ENCODE results near the gene EMP2. TPM values are rescaled to one million over a fixed set of nuclear protein-coding genes. Genes with fewer than 3 reads are reported as not detected.

Gene EMP2
- total RNA-seq, 1 donor from 2014 or later, result 8.6 TPM

DNA sequence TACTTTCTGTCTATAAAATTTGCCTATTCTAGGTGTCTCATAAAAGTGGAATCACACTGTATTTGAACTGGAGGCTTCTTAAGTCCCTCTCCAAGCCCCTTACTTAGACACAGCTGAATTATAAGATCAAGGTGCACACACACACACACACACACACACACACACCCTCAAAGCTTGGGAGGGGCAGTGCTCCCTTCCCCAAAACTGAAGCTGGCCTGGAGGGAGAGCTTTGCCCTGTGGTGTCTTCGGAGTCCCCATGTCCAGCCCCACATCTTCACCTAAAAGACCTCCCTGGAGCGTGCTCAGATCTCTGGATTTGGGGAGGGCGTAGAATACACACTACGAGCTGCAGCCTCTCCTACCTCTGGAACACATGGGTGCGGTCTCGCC, 828 bp downstream of the EMP2 start:
- Mint-ChIP-seq H3K36me3 (ENCODE audit: low read depth, unreplicated experiment) (no peaks in the 10 kb centered on the region), H3K27ac (ENCODE audit: unreplicated experiment) (no peak overlapping the region), H3K4me1 (ENCODE audit: unreplicated experiment) (peaks cover 9% of the 10 kb centered on the region), H3K9me3 (ENCODE audit: unreplicated experiment) (no peaks in the 10 kb centered on the region), H3K4me3 (ENCODE audit: unreplicated experiment) (peak overlapping the region; percentile 62), H3K27me3 (ENCODE audit: unreplicated experiment) (peaks cover 5% of the 10 kb centered on the region)
- TF ChIP-seq, protein P1, sequence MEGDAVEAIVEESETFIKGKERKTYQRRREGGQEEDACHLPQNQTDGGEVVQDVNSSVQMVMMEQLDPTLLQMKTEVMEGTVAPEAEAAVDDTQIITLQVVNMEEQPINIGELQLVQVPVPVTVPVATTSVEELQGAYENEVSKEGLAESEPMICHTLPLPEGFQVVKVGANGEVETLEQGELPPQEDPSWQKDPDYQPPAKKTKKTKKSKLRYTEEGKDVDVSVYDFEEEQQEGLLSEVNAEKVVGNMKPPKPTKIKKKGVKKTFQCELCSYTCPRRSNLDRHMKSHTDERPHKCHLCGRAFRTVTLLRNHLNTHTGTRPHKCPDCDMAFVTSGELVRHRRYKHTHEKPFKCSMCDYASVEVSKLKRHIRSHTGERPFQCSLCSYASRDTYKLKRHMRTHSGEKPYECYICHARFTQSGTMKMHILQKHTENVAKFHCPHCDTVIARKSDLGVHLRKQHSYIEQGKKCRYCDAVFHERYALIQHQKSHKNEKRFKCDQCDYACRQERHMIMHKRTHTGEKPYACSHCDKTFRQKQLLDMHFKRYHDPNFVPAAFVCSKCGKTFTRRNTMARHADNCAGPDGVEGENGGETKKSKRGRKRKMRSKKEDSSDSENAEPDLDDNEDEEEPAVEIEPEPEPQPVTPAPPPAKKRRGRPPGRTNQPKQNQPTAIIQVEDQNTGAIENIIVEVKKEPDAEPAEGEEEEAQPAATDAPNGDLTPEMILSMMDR (IDR thresholded peaks at IDR 0.05; ENCODE audit: unreplicated experiment), result no peak
- no peak for DNase-seq (ENCODE audit: low spot score)

DNA sequence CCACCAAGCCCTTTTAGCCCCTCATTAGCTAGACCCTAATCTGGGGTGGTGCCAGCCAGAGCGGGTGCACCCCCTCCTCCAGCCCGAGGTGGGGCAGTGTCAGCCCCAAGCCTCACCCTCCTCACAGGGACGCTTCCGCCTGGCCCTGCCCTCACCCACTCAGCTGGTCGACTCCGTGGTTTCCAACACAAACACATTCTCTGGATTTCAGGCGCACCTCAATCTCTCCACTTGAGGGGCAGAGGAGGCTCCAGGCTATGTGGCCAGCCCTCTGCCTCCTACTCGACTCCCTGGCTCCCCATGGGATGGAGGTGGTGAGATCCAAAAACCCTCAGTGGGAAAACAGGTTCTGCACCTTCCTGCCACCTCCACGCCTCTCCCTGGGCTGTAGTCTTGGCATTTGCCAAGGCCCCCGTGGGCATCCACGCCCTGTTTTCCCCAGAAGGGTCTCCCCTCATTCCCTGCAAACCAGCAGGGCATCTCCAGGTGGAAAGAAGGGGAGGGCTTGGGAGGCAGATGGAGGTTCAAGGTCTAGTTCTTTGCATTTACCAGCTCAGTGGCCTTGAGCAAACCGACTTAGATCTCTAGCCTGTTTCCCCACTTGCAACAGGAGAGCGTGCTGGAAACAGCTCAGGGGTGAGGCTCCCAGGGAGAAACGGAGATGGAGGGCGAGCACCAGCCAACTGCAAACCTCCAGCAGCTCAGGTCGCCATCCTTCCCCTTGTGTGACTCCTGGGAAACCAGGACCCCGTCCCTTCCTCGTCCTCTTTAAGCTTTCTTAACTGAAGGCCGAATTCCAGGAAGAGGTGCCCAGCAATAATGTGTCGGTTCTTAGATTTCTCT, 1.7 kb downstream of the EMP2 start:
- H3K4me1 Mint-ChIP-seq (ENCODE audit: unreplicated experiment), result peaks cover 9% of the 10 kb centered on the region
- H3K27me3 Mint-ChIP-seq (ENCODE audit: unreplicated experiment), result peaks cover 5% of the 10 kb centered on the region
- H3K27ac Mint-ChIP-seq (ENCODE audit: unreplicated experiment), result no peak overlapping the region
- no peaks in the 10 kb centered on the region for H3K36me3 Mint-ChIP-seq (ENCODE audit: low read depth, unreplicated experiment)
- no peaks in the 10 kb centered on the region for H3K9me3 Mint-ChIP-seq (ENCODE audit: unreplicated experiment)
- DNase-seq (ENCODE audit: low spot score), result no peak
- H3K4me3 Mint-ChIP-seq (ENCODE audit: unreplicated experiment), result peak overlapping the region; percentile 62
- TF ChIP-seq, protein P1 (IDR thresholded peaks at IDR 0.05; ENCODE audit: unreplicated experiment), result no peak

DNA sequence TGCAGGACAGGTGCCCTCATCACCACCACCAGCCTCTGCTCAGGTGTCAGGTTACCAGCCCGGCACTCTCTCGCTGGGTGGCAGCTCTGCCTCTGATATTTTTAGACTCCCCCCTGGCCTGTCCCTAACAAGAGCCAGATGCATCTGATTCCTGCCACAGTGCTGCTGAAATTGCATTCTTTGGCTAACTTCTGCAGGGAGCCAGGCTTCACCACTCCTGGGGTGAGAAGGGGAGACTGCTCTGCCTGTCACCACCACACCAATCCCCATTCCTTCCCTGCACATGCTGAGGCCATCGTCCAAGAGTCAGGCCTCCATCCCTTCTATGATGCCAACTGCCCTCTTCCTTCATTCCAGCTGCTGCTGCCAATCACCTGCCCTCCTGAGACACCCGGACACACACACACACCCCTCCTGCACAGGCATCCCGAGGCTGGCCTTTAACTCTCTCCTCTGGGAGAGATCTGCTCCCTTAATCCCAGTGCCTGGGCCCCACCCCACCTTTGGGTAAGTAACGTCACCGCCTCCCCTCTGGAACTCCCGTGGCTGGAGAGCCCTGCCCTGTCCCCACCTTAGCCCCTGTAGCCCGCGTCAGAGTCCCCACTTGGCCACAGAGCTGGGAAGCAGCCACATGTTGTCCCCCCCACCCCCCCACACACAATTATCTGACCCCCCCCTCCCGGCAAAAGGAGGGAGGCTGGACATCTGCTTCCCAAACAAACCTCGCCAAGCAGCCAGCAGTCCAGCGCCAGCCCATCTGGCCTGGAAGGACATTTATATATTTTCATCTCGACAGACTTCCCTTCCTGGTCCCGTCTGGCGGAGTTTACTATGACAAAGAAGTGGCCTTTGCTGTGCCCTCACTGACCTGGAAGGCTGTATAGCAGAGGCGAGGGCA, 2.8 kb downstream of the EMP2 start:
- peaks cover 13% of the 10 kb centered on the region for H3K4me1 Mint-ChIP-seq (ENCODE audit: unreplicated experiment)
- peaks cover 8% of the 10 kb centered on the region for H3K27me3 Mint-ChIP-seq (ENCODE audit: unreplicated experiment)
- DNase-seq (ENCODE audit: low spot score), result no peak
- no peak overlapping the region for H3K27ac Mint-ChIP-seq (ENCODE audit: unreplicated experiment)
- TF ChIP-seq, protein P1 (IDR thresholded peaks at IDR 0.05; ENCODE audit: unreplicated experiment), result no peak
- H3K9me3 Mint-ChIP-seq (ENCODE audit: unreplicated experiment), result no peaks in the 10 kb centered on the region
- H3K4me3 Mint-ChIP-seq (ENCODE audit: unreplicated experiment), result no peak overlapping the region
- no peaks in the 10 kb centered on the region for H3K36me3 Mint-ChIP-seq (ENCODE audit: low read depth, unreplicated experiment)

DNA sequence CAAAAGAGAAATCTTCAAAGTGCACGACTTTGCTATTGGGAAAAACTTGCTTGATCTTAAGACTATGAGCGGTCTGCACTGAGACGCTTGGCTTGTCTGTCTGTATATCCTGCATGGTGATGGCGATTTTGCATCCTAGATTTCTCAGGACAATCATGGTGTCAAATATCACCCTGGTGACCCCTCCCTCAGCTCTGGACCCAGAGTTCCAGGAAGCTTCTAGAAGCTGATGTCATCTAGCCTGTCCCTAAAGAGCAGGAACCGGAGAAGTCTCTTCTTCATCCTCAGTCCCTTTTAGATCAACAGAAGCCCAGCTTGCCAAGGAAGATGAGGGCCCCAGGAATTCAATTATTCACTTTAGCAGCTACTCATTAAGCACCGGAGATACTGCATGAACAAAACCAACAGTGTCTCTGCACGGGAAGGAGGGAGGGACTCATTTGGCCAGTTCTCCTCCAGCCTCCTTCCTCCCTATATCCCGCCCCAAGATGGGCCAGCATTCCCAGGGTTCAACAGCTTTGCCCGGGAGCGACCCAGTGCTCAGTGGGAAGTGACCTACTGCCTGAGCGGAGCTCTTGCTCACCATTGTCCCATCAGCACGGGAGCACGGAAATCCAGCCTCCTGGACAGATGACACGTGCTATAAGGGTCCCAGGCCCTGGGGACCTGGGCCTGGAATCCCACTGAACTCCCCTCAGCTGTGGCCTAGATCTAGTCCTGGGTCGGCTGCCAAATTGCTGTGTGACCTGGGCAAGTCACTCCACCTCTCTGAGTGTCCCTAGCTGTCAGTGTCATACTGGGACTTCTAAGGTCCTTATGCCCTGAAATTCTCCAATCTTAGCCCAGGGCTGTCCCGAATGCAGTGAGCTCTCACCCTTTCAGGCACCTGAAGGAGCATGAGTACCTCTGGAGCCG, 3.8 kb downstream of the EMP2 start:
- no peaks in the 10 kb centered on the region for H3K9me3 Mint-ChIP-seq (ENCODE audit: unreplicated experiment)
- H3K4me1 Mint-ChIP-seq (ENCODE audit: unreplicated experiment), result peaks cover 13% of the 10 kb centered on the region
- H3K36me3 Mint-ChIP-seq (ENCODE audit: low read depth, unreplicated experiment), result no peaks in the 10 kb centered on the region
- H3K27ac Mint-ChIP-seq (ENCODE audit: unreplicated experiment), result no peak overlapping the region
- TF ChIP-seq, protein P1 (IDR thresholded peaks at IDR 0.05; ENCODE audit: unreplicated experiment), result no peak
- no peak overlapping the region for H3K4me3 Mint-ChIP-seq (ENCODE audit: unreplicated experiment)
- DNase-seq (ENCODE audit: low spot score), result no peak
- H3K27me3 Mint-ChIP-seq (ENCODE audit: unreplicated experiment), result peaks cover 9% of the 10 kb centered on the region

All from endothelial cell (in vitro differentiated cells).